HFFc6 (cell line): Measurements from ENCODE around the gene NTN1. TPM values are rescaled to one million over a fixed set of nuclear protein-coding genes. Genes with fewer than 3 reads are reported as not detected.

ENCODE experiments used
- DNase-seq: peaks from one replicate; pipeline ENCODE4 v3.0.0-alpha.2; 2018
- H3K27ac Mint-ChIP-seq: 2 replicates; pipeline ENCODE4 v1.8.0; 2020; ENCODE audit warnings: mild to moderate bottlenecking, mixed read lengths
- H3K27me3 Mint-ChIP-seq: 2 replicates; pipeline ENCODE4 v1.8.0; 2021; ENCODE audit warnings: mild to moderate bottlenecking, moderate library complexity, mixed read lengths; ENCODE audit not compliant: insufficient read depth
- H3K36me3 Mint-ChIP-seq: 2 replicates; pipeline ENCODE4 v1.8.0; 2021; ENCODE audit warnings: low read depth, mixed read lengths
- H3K4me1 Mint-ChIP-seq: 2 replicates; pipeline ENCODE4 v1.8.0; 2020; ENCODE audit warnings: low read depth, mixed read lengths
- H3K4me3 Mint-ChIP-seq: 2 replicates; pipeline ENCODE4 v1.8.0; 2020; ENCODE audit warnings: mild to moderate bottlenecking, moderate library complexity, mixed read lengths
- H3K9me3 Mint-ChIP-seq: 2 replicates; pipeline ENCODE4 v1.8.0; 2020; ENCODE audit warnings: mild to moderate bottlenecking, mixed read lengths
- total RNA-seq, 6 experiments: library from RNA; stranded (reverse); fragmentation: NEBNext Ultra II Directional; extraction: Animal tissue kit (Norgen Biotek cat#: 25700); gene quantifications; 2 replicates in 1 of 6; 3 replicates in 5 of 6; pipeline ENCODE4 v1.2.3, GENCODE V29; 2021
- TF ChIP-seq, protein P1 (sequence below): fragments of 200-600 bp; sonication (generic); IDR thresholded peaks from 2 replicates; pipeline ENCODE4 v1.5.0; 2021; ENCODE audit warnings: antibody characterized with exemption, mild to moderate bottlenecking

Gene NTN1
- total RNA-seq, 6 experiments from 2014 or later: not detected

DNA sequence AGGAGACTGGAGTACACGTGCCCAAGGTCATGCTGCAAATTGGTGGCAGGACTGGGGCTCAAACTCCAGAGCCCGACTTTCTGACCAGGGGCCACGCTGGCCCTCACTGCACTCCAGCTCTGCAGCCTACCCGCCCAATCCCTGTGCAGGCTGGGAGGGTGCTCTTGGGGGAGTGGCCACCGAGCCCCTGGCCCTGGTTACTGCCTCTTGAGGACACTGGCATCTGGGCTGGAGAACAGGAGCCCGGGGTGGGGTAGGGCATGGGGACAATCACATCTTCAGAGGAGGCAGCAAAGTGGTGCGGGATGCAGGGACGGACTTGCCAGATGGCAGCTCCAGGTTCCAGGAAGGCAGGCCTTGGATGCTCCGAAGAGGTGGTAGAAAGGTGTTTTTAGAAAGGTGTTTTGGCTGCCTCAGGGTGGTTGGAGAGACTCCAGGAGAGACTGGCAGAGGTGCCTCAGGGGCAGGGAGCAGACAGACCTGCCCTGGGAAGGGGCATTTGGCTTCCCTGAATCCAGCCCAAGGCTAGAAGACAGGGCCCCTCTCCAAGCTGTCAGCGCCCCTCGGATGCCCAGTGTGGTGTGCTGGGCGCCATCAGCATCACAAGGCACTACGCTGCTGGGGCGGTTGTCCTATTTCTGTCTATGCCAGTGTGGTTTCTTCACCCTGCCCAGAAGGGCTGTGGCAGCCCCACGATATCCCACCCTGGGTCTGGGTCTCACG is 220.6 kb downstream of the NTN1 start:
- Mint-ChIP-seq H3K9me3 (no peaks in the 10 kb centered on the region; the same call in 1 of the 2 replicates), H3K27ac (no peak overlapping the region), H3K4me1 (no peaks in the 10 kb centered on the region), H3K4me3 (no peak overlapping the region), H3K27me3 (peaks cover 3% of the 10 kb centered on the region; the same call in 1 of the 2 replicates), H3K36me3 (no peaks in the 10 kb centered on the region)
- TF ChIP-seq, protein P1, sequence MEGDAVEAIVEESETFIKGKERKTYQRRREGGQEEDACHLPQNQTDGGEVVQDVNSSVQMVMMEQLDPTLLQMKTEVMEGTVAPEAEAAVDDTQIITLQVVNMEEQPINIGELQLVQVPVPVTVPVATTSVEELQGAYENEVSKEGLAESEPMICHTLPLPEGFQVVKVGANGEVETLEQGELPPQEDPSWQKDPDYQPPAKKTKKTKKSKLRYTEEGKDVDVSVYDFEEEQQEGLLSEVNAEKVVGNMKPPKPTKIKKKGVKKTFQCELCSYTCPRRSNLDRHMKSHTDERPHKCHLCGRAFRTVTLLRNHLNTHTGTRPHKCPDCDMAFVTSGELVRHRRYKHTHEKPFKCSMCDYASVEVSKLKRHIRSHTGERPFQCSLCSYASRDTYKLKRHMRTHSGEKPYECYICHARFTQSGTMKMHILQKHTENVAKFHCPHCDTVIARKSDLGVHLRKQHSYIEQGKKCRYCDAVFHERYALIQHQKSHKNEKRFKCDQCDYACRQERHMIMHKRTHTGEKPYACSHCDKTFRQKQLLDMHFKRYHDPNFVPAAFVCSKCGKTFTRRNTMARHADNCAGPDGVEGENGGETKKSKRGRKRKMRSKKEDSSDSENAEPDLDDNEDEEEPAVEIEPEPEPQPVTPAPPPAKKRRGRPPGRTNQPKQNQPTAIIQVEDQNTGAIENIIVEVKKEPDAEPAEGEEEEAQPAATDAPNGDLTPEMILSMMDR: no peak
- no peak for DNase-seq

- no peaks in the 10 kb centered on the region for H3K36me3 Mint-ChIP-seq
- no peak overlapping the region for H3K27ac Mint-ChIP-seq
- no peak overlapping the region for H3K4me3 Mint-ChIP-seq
- H3K27me3 Mint-ChIP-seq: peaks cover 2% of the 10 kb centered on the region; the same call in 1 of the 2 replicates
- TF ChIP-seq, protein P1: no peak
- no peaks in the 10 kb centered on the region; the same call in 1 of the 2 replicates for H3K9me3 Mint-ChIP-seq
- no peaks in the 10 kb centered on the region for H3K4me1 Mint-ChIP-seq
- DNase-seq: no peak
Observed at GRCh38 chr17:9242497-9242881, 221.2 kb downstream of the NTN1 start.

DNA sequence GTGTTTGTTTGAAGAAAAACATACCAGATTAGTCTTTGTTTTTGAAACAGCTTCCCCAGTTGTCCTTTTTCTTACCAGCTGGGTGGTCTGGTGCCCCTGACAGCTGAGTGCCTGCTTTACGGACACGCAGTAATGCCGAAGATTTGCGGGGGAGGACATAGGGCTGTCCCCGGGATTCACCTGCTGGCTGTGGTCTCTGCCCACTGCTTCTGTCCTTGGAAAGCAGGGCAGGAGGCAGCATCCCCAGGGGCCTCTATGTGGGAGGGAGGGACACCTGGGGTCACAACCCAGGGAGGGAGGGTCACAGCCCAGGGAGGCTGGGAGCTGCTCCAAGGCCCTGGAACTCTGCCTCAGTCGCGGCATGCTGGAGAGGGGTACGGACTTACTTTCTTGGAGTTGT is 221.7 kb downstream of the NTN1 start:
- Mint-ChIP-seq H3K4me3 (no peak overlapping the region), H3K27ac (no peak overlapping the region)
- TF ChIP-seq, protein P1: no peak

GRCh38 chr17:9244066-9245052 is 223.0 kb downstream of the NTN1 start:
- DNase-seq: peak; percentile 5
- H3K27ac Mint-ChIP-seq: no peak overlapping the region
- no peaks in the 10 kb centered on the region; the same call in 1 of the 2 replicates for H3K9me3 Mint-ChIP-seq
- H3K4me1 Mint-ChIP-seq: no peaks in the 10 kb centered on the region
- TF ChIP-seq, protein P1: no peak
- peaks cover 5% of the 10 kb centered on the region; the same call in 1 of the 2 replicates for H3K27me3 Mint-ChIP-seq
- H3K36me3 Mint-ChIP-seq: no peaks in the 10 kb centered on the region; the same call in 1 of the 2 replicates
- H3K4me3 Mint-ChIP-seq: no peak overlapping the region

More for the DNA sequence above, 221.7 kb downstream of the NTN1 start:
- Mint-ChIP-seq H3K27me3 (peaks cover 4% of the 10 kb centered on the region; the same call in 1 of the 2 replicates), H3K9me3 (no peaks in the 10 kb centered on the region; the same call in 1 of the 2 replicates), H3K4me1 (no peaks in the 10 kb centered on the region), H3K36me3 (no peaks in the 10 kb centered on the region)
- no peak for DNase-seq

DNA sequence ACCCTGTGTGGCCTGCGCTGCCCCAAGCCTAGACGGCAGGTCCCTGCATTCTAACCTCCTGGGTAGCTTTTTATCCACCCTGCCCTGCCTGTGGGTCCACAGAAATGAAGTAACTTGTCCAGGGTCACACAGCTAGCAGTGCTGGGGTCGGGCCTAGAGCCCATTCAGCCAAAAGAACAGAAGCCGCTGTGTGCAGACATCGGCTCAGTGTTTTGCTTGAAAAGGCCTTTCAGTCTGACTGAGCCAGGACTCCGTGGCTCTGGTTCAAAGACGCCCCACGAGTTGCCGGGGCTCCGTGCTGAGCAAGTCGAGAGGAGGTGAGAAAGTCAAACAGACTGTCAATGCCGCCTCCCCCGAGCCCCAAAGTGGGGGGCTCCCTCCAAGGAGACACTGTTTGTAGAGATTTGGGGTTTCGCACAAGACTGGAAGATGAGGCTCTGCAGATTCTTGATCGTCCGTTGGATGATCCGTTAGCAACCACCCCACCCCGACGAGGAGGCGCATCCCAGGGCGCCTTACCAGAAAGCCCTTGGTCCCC is 226.2 kb downstream of the NTN1 start:
- no peak overlapping the region for H3K27ac Mint-ChIP-seq
- no peak overlapping the region for H3K4me3 Mint-ChIP-seq
- peaks cover 4% of the 10 kb centered on the region; the same call in 1 of the 2 replicates for H3K9me3 Mint-ChIP-seq
- no peak for DNase-seq
- TF ChIP-seq, protein P1: no peak
- H3K36me3 Mint-ChIP-seq: no peaks in the 10 kb centered on the region; the same call in 1 of the 2 replicates
- no peaks in the 10 kb centered on the region for H3K4me1 Mint-ChIP-seq
- peaks cover 3% of the 10 kb centered on the region; the same call in 1 of the 2 replicates for H3K27me3 Mint-ChIP-seq
